HG03025 (cell line): ENCODE data around the gene MFRP.

ENCODE experiments used
- ATAC-seq: cut with Tn5 transposase; IDR thresholded peaks from one replicate; pipeline ENCODE4 v1.9.1; 2021; ENCODE audit warnings: mild to moderate bottlenecking, moderate library complexity; ENCODE audit not compliant: unreplicated experiment, low FRiP score

The MFRP gene

GRCh38 chr11:119373059-119373920 is 26.8 kb upstream of the MFRP start:
- no peak for ATAC-seq

DNA sequence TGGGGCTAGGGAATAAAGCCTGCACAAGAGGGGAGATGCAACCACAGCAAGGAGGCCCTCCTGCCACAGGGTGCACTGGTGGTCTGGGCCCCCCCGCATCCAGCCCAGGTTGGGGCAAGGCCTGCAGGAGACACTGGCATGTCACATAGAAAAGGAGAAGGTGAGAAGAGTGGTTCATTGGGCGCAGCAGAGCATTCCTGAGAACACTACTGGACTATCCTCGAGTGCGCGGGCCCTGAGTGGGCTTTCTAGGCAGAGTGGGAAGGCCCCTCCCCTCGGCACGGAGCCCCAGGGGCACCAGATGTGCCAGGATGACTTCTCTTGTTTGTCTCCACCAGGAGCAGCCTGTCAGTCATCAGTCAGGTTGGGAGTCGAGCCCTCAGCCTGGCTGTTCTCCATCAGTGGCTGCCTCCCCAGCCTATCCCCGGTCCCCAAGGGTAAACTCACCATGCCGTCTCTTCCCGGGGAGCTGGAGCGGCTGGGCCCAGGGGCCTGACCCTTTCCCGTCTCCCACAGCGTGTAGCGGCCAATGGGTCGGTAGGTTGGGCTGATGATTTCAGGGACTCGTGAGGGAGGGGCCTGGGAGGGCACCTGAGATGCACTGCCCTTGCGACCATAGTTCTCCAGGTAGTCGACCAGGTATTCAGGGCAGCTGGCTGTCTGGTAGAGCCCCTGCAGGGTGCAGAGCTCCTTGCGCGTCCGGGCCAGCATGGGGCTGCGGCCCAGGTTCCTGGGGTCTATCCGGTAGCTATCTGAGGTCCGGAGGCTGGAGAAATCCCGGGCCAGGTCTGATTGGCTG is 26.0 kb upstream of the MFRP start:
- ATAC-seq: no peak

DNA sequence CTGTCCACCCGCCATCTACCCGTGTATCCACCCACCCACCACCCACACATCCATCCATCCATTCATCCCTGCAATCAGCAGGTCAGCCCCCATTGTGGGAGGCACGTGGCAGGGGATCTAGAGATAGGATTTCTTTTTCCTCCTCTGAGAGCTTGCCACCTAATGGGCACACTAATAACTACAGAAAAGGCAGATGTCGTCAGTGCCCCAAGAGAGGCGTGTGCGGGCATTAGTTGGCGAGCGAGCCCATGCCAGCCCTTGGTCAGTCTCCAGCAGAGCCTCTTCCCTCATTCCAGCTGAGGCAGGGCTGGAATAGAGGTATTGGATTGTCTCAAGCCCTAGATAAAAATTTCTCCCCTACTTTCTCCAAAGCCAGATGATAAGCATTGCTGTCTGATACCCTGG is 25.3 kb upstream of the MFRP start:
- ATAC-seq: no peak

DNA sequence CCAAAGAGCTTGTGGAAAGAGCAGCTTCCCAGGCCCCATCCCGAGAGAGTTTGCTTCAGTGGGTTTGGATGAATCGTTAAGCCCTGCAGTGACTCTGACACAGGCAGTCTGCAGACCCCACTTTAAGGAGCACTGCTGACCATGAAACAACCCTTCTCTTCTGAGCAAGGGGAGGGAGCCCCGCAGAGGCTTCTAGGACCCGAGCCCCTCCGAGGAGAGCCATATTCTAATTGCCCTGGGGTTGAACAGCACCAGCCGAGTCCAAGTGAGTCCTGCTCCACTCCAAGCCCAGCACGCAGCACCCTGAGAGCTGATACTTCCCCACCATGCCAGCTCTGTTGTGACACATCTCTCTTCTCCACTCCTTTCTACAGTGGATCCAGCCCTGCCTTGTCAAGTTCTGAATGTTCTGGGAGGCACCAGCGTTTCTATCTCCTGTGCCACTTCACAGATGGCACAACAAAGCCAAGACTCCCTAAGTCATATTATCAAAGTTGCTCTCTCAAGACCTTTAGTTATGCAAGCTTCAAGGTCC is 24.6 kb upstream of the MFRP start:
- ATAC-seq: no peak

GRCh38 chr11:119370486-119371046 is 24.1 kb upstream of the MFRP start:
- no peak for ATAC-seq

DNA sequence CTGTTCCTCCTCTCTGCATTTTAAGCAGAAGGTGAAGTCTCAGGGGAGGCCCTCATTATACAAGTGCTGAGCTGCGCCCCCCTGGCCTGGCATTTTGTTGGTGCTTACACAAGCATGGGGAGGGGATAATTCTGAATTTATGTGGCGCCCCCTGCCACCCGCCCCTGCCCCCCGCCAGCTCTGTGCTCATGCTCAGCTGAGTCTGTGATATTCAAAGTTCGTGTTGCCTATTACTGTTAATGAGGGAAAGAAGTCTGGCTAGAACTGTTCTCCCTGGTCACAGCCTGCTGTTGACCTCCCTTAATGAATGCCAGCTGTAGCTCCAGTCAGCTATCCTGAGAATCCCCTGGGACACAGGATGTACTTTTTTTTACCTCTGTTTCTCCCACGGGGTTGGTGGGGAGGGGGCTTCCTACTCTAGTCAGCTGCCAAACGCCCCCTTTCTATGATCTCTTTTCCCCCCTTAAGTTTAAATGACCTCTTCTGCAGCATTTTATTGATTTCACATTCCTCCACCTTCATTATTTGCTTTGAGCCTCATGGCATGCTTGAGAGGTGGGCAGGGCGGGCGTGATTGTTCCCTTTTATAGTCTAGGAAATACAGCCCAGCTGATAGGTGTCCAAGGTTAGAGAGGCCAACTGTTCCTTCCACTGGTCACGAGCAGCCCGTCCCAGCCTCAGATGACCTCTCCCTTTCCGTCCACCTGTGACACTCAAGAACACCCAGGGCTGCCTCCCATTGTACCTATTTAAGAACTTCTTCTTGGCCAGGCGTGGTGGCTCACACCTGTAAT is 22.8 kb upstream of the MFRP start:
- ATAC-seq: no peak

- ATAC-seq: no peak
These were observed 21.9 kb upstream of the MFRP start for GRCh38 chr11:119368121-119369034.

DNA sequence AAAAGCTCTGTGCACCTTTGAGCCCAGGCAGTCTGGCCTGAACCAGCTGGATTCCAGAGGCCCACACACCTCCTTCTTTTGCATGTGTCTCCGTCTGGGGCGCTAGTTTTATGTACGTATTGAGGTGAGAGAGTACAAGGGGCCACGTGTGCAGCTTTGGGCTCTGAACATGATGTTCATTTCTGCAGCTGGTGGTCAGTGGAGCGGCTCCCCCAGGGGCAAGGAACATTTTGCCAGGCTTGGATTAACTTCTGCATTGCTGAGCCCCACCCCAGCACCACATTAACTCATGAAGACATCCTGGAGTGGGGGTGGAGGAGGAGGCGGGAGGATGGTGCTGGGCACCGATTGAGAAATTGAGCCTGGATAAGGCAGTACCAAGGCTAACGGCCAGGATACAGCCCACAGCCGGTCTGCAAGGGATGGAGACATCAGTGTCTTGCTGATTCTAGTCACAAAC is 21.2 kb upstream of the MFRP start:
- no peak for ATAC-seq

DNA sequence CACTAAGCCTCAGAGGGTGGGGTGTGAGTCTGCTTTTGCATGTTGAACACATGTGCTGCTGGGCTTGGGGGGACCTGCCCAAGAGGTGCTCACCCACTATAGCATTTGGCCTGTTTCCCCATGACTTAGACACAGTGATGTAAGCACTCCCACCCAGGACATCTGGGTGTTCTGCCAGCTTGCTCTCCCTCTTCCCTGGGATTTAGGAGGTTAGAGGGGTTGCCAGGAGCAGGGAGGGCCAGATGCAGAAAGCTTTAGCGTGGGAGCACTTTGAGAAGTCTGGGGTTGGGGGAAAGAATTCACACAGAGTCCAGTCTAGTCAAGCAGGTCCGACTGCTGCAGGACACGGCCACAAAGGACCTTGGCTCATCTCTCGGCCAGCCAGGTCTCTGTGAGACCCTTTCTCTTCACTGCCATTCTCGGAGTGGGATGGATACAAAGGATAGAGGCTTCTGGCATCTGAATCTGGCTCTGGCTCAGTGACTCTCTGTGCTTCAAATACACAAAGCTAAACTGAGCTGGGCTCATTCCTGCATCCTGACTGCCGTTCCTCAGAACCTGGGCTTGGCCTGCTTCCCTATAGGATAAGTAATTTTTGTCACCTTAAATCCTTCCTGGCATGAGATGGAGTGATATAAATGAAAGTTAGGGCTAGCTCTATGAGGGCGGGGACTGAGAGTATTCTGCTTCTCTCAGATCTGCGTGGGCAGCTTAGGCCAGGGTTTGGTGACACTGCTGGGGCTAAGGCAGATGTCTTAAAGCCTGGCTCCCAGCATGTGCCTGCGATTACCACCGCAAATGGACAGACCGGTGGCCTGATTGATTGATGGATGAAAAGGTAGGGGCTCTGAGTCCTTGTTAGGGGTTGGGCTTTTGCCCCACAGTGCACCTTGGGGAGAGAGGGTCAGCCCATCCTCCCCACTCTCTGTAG is 20.4 kb upstream of the MFRP start:
- ATAC-seq: no peak

- ATAC-seq: no peak
These were observed 18.6 kb upstream of the MFRP start for GRCh38 chr11:119365071-119365591.

- no peak for ATAC-seq
These were observed 17.5 kb upstream of the MFRP start for GRCh38 chr11:119363851-119364590.

GRCh38 chr11:119363081-119363850 is 16.8 kb upstream of the MFRP start:
- no peak for ATAC-seq

GRCh38 chr11:119362741-119363080 is 16.2 kb upstream of the MFRP start:
- no peak for ATAC-seq

- no peak for ATAC-seq
These were observed 15.6 kb upstream of the MFRP start for GRCh38 chr11:119361941-119362725.

GRCh38 chr11:119361056-119361787 is 14.7 kb upstream of the MFRP start:
- ATAC-seq: no peak
